Activated naive CD8-positive, alpha-beta T cell treated with anti-CD3 and anti-CD28 coated beads for 36 hours (primary cell): Measurements from ENCODE around the gene CRACR2B. TPM values are rescaled to one million over a fixed set of nuclear protein-coding genes. Genes with fewer than 3 reads are reported as not detected.

Source experiments
- DNase-seq: peaks from one replicate; pipeline ENCODE4 v3.0.0; 2021
- H3K27ac Mint-ChIP-seq: one replicate; pipeline ENCODE4 v1.8.0; 2022; ENCODE audit warnings: mild to moderate bottlenecking, moderate library complexity, mixed read lengths
- H3K27me3 Mint-ChIP-seq: one replicate; pipeline ENCODE4 v1.8.0; 2022; ENCODE audit warnings: mild to moderate bottlenecking, mixed read lengths
- H3K36me3 Mint-ChIP-seq: one replicate; pipeline ENCODE4 v1.8.0; 2021; ENCODE audit warnings: mild to moderate bottlenecking, mixed read lengths
- H3K4me1 Mint-ChIP-seq: one replicate; pipeline ENCODE4 v1.8.0; 2021; ENCODE audit warnings: mixed read lengths
- H3K4me3 Mint-ChIP-seq: one replicate; pipeline ENCODE4 v1.8.0; 2022; ENCODE audit warnings: mild to moderate bottlenecking, moderate library complexity, mixed read lengths
- H3K9me3 Mint-ChIP-seq: one replicate; pipeline ENCODE4 v1.8.0; 2022; ENCODE audit warnings: mixed read lengths
- total RNA-seq, 2 experiments: library from RNA; stranded (reverse); gene quantifications; one replicate each; pipeline ENCODE4 v1.2.3, GENCODE V29; 2021

CRACR2B gene
- total RNA-seq, 2 experiments from 2014 or later = 0.76 to 1.1 TPM

DNA sequence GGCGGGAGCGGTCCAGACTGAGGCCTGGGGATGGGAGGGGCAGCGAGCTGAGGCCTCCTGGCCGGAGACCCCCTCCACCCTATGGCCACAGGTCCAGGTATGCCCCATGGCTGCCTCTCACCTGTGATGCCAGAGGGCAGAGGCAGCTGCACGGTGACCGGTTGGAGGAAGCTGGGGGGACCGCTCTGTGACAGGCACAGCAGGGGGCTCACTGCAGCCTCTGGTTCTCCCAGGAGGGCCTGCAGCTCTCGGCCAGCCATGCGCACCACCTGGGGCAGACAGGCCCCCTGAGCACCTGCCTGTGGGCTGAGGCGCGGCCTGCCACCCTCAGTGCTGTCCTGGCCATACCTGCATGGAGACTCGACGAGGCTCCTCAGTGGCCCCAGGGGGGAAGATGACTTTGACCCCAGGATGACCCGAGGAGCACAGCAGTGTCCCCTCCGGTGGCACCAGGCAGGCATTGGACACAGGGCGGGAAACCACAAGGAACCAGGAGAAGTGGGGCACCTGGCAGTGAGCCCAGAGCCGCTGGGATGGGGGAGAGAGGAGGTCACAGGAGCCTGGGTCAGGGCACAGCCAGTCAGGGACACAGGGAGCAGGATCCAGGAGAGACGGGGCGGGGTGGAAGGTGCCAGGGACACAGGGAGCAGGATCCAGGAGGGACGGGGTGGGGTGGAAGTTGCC is 26.5 kb upstream of the CRACR2B start:
- Mint-ChIP-seq H3K36me3 (peaks cover 4% of the 10 kb centered on the region), H3K9me3 (no peaks in the 10 kb centered on the region), H3K27ac (no peak overlapping the region), H3K27me3 (no peaks in the 10 kb centered on the region), H3K4me1 (peaks cover 19% of the 10 kb centered on the region), H3K4me3 (peak overlapping the region; percentile 29)
- DNase-seq = no peak

DNA sequence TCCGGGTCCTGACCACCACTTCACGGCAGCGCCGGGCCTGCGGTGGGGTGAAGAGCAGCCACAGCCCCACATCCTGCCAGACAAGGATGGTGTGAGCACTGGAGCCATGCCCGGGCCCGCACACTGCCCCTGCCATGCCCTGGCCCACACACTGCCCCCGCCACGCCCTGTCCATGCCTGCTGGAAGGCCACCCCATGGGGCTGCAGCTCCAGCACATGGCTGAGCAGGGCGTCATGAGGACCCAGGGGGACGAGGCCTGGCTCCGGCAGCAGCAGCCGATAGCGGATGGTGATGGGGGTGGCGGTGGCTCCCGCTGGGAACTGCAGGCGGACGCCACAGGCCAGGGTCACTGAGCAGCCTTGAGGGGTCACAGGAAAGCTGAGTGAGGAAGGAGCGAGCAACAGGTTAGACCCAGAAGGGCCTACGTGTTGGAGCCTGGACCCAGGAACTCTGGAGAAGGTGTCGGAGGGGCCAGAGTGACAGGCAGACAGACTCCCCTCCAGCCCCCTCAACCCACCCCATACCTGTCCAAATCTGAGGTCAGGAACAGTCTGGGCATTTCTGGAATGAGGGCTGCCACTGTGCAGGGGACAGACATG is 25.6 kb upstream of the CRACR2B start:
- Mint-ChIP-seq H3K4me1 (peaks cover 16% of the 10 kb centered on the region), H3K36me3 (peaks cover 4% of the 10 kb centered on the region), H3K27ac (no peak overlapping the region), H3K9me3 (no peaks in the 10 kb centered on the region), H3K4me3 (no peak overlapping the region), H3K27me3 (no peaks in the 10 kb centered on the region)
- no peak for DNase-seq

DNA sequence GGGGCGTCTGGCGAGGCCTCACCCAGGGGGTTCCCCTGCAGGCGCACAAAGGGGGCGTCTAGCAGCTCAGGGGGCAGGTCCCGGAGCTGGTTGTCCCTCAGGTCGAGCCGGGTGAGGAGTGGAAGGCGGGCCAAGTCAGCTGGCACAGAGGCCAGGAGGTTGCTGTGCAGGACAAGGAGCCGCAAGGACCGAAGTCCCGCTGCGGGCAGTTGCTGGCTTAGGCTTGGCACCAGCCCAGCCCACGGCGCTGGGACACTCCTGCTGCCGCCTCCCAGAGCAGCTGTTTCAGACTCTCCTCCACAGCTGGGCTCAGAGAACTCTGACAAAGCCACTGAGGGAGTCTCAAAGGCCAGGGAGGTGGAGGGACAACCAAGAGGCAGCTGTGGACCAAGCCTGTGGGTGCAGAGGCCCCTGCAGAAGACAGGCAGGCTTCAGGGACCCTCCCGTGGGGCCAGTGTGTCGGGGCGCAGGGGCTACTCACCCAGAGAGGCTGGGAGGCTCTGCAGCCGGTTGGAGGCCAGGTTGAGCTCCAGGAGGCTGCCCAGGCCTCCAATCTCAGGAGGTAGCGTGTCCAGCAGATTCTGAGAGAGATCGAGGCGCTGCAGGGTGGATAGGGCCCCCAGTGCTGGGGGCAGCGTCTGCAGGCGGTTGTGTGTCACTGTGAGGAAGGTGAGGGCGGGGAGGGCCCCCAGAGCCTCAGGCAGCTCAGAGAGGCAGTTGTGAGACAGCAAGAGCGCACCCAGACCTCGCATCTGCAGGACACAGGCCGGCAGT is 24.8 kb upstream of the CRACR2B start:
- Mint-ChIP-seq H3K27me3 (no peaks in the 10 kb centered on the region), H3K9me3 (no peaks in the 10 kb centered on the region), H3K4me1 (peaks cover 19% of the 10 kb centered on the region), H3K36me3 (peaks cover 6% of the 10 kb centered on the region), H3K27ac (no peak overlapping the region), H3K4me3 (no peak overlapping the region)
- no peak for DNase-seq

DNA sequence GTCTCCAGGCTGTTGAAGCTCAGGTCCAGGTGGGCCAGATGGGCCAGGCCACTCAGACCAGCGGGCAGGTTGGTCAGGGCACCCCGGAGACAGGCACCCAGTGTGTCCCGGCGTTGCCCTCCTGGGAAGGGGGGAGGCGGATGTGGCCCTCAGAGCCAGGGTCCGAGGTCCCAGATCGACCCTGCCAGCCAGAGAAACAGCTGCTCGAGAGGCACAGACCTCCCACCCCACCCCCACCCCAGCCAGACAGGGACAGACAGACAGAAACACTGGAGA is 24.3 kb upstream of the CRACR2B start:
- Mint-ChIP-seq H3K36me3 (peaks cover 7% of the 10 kb centered on the region), H3K27me3 (no peaks in the 10 kb centered on the region), H3K4me1 (peaks cover 22% of the 10 kb centered on the region), H3K9me3 (no peaks in the 10 kb centered on the region), H3K27ac (no peak overlapping the region), H3K4me3 (no peak overlapping the region)
- no peak for DNase-seq

DNA sequence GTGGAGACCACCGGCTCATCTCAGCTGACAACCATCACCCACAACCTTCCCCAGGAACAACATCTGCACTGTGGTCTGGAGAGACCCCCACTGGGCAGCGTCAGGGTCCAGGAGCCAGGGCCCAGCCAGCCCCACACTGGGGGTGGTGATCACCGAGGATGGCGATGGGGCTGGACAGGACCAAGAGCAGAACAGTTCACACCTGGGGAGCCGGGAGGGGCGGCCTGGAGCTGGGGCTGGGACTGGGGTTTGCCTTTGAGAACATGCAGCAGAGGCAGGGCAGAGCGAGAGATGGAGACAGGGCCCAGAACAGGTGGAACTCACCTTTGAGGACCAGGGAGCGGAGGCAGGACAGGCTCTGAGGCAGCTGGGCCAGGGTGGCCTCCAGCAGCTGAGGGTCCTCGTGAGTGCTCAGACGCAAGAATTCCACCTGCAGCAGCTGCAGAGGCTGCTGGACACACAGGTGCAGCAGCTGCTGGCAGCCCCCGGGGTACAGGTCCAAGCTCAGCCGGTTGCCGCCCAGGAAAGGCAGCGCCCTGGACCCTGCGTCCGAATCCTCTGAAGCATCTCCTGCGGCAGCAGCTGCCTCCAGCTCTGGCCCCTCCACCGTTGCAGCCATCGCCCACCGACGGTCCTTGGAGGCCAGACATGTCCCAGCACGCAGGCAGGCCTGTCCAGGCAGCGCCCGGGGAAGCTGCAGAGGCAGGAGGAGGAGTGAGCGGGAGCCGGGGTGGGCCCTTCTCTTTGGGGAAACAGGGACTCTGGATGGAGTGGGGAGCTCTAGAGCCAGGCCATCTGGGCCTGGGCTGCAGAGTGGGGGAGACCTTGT is 23.7 kb upstream of the CRACR2B start:
- Mint-ChIP-seq H3K4me1 (peaks cover 22% of the 10 kb centered on the region), H3K36me3 (peaks cover 7% of the 10 kb centered on the region), H3K27ac (peak overlapping the region; percentile 60), H3K27me3 (no peaks in the 10 kb centered on the region), H3K4me3 (peak overlapping the region; percentile 83), H3K9me3 (no peaks in the 10 kb centered on the region)
- no peak for DNase-seq

DNA sequence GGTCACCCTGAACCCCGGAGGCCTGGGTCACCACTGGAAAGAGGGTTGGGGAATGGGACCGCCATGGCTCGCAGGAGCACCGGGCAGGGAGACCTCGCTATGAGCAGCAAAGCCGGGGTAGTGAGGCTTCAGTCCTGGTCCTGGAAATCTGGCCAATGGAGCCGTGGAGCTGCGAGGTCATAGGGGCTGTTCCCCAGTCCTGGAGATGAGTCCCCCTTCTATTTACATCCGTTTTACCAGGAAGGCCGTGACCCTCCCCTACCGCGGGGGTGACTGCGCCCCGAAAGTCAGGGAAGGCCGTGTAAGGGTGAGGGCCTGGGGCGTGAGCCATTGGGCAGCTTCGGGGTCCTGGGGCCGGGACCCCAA is 23.1 kb upstream of the CRACR2B start:
- no peaks in the 10 kb centered on the region for H3K27me3 Mint-ChIP-seq
- no peaks in the 10 kb centered on the region for H3K9me3 Mint-ChIP-seq
- H3K4me3 Mint-ChIP-seq = peak overlapping the region; percentile 83
- peaks cover 7% of the 10 kb centered on the region for H3K36me3 Mint-ChIP-seq
- H3K27ac Mint-ChIP-seq = peak overlapping the region; percentile 60
- DNase-seq = no peak
- peaks cover 22% of the 10 kb centered on the region for H3K4me1 Mint-ChIP-seq

DNA sequence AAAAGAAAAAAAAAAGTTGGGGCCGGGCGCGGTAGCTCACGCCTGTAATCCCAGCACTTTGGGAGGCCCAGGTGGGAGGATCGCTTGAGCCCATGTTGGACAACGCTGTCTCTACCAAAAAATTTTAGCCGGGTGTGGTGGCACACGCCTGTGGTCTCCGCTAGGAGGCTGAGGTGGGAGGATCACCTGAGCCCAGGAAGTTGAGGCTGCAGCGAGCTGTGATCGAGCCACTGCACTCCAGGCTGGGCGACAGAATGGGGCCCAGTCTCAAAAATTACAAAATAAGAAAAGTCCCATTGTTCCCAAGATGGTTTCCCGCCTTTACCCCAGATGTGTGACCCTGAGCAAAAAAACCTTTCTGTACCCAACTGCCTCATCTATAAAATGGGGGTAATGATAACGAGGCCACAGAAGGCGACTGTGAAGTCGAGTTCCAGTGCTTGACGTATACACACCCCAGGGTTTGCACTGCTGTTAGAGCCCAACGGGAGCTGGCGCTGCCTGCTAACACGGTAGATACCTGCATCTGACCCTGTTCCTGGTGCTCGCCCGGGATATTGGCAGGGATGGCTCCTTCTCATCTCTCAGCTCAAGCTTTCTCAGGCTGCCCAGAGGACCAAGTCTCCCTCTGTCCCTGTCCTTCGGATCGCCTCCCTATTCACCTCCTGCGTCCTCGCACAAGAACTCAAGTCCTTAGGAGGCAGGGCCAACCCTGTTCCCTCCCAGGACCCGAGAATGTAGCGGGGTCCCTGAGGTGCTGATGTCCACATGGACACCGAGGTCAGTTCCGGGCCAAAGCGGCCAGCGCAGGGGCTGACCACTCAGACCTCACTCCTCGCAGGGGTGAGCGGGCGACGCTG is 19.1 kb upstream of the CRACR2B start:
- DNase-seq = no peak
- Mint-ChIP-seq H3K36me3 (peaks cover 38% of the 10 kb centered on the region), H3K9me3 (no peaks in the 10 kb centered on the region), H3K27me3 (peaks cover 7% of the 10 kb centered on the region), H3K27ac (peak overlapping the region; percentile 91), H3K4me3 (peak overlapping the region; percentile 88), H3K4me1 (peaks cover 40% of the 10 kb centered on the region)

DNA sequence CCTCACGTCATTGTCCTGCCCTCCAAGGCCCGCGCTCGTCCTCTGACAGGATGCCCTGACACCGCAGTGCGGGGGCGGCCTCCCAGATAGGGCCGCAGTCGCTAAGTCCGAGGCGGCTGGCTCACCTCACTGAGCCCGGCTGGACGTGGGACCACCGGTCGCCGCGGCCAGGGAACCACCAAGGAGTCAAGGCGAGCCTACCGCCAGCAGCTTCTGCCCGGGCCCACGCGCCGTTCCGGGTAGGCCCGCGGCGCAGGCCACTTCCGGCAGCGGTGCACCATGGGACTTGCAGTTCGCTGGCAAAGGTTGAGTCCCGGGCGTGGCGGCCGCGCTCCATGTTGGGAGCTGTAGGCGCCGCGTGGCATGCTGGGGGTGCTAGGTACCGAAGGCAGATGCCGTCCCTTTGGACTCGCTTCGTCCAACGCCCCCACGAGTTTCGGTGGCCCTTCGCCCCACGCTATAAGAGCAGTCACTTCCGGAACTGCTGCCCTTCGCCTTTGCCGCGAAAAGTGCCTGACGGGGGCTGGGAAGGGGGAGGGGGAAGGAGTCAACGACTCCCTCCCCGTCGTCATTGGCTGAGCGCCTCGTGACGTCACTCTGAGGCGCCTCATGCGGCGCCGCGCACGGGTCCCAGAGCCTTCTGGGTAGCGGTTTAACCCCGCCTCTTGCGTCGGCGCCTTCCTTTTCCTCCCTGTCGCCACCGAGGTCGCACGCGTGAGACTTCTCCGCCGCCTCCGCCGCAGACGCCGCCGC is 18.3 kb upstream of the CRACR2B start, which contains the start of gene RPLP2:
RPLP2 (plus strand) TSS at position 681 of the 753 bp plus-strand sequence. CDS start 268 bp downstream, outside the sequence.
- peak within 1 kb of the TSS; percentile 88 for H3K4me3 Mint-ChIP-seq
- H3K27me3 Mint-ChIP-seq = peaks cover 7% of the 10 kb centered on the region
- H3K9me3 Mint-ChIP-seq = no peaks in the 10 kb centered on the region
- peaks cover 38% of the 10 kb centered on the region for H3K4me1 Mint-ChIP-seq
- peak within 1 kb of the TSS; percentile 94 for H3K27ac Mint-ChIP-seq
- peaks cover 41% of the 10 kb centered on the region for H3K36me3 Mint-ChIP-seq
- peak; percentile 98 for DNase-seq

DNA sequence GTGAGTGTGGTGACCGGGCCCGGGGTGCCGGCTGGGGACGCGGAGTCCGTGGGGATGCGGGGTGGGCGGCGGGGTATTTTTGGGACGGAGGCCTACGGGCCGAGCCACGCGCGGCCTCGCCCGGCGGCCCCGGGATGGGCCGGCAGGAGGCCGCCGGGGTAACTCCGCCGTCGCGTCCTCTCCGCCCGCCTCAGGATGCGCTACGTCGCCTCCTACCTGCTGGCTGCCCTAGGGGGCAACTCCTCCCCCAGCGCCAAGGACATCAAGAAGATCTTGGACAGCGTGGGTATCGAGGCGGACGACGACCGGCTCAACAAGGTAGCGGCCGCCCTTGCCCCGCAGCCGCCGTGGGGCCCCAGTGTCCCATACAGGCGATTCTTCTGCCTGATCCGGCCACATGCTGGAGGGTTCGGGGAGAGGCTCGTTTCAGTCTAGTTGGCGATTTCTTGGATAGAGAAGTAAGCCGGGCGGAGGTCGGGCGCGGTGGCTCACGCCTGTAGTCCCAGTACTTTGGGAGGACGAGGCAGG is 17.6 kb upstream of the CRACR2B start:
- H3K4me3 Mint-ChIP-seq = peak overlapping the region; percentile 88
- DNase-seq = no peak
- peak overlapping the region; percentile 94 for H3K27ac Mint-ChIP-seq
- peaks cover 41% of the 10 kb centered on the region for H3K36me3 Mint-ChIP-seq
- H3K9me3 Mint-ChIP-seq = no peaks in the 10 kb centered on the region
- H3K4me1 Mint-ChIP-seq = peaks cover 37% of the 10 kb centered on the region
- peaks cover 7% of the 10 kb centered on the region for H3K27me3 Mint-ChIP-seq

DNA sequence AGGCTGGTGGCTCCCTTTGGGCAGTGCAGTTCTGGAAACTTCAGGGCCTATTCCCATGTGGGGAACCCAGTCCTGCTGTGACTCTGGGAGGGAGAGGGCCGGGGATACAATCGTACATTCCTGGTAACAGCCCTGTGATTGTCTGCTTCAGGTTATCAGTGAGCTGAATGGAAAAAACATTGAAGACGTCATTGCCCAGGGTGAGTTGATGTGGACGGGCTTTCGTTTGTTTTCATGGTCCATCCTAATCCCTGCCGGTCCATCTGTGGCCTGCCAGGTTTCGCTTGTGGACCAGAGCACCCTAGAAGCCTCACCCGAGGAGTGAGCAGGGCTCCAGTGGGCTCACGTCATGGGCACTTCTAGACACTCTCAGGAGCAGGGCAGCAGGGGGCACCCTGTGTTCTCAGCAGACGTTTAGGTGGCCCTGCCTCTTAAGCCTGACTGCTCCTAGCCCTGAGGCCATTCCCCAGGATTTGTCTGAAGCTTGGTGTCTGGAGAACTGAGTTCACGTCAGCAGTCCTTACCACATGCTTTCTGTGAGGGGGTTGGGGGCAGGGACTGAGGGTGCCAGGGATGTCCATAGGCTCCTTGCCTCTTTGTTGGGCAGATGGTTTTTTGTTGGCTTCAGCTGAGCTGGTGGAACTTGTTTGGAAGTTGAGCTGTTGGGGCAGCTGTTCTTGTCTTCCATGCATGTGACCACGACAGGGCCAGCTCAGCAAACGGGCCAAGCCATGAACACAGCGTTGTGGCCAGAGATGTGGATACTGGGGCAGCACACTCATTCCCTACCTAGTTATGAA is 16.1 kb upstream of the CRACR2B start:
- no peak for DNase-seq
- Mint-ChIP-seq H3K4me1 (peaks cover 32% of the 10 kb centered on the region), H3K36me3 (peaks cover 39% of the 10 kb centered on the region), H3K27ac (peak overlapping the region; percentile 94), H3K27me3 (peaks cover 7% of the 10 kb centered on the region), H3K4me3 (peak overlapping the region; percentile 88), H3K9me3 (no peaks in the 10 kb centered on the region)

DNA sequence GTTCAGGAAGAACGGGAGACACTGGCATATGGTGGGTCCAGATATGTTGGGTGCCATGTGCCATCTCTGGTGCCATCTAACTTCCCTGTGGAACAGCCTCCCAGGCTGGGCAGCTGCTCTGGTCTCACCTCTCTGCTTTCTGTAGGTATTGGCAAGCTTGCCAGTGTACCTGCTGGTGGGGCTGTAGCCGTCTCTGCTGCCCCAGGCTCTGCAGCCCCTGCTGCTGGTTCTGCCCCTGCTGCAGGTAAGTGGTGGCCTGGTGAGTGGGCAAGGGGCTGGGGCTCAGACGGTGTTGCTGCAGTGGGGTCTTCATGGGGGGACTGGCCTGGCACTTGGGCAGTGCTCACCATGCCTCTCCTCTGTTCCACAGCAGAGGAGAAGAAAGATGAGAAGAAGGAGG is 15.3 kb upstream of the CRACR2B start:
- DNase-seq = no peak
- Mint-ChIP-seq H3K4me1 (peaks cover 32% of the 10 kb centered on the region), H3K36me3 (peaks cover 39% of the 10 kb centered on the region), H3K27me3 (peaks cover 7% of the 10 kb centered on the region), H3K27ac (peak overlapping the region; percentile 94), H3K9me3 (no peaks in the 10 kb centered on the region), H3K4me3 (peak overlapping the region; percentile 88)

DNA sequence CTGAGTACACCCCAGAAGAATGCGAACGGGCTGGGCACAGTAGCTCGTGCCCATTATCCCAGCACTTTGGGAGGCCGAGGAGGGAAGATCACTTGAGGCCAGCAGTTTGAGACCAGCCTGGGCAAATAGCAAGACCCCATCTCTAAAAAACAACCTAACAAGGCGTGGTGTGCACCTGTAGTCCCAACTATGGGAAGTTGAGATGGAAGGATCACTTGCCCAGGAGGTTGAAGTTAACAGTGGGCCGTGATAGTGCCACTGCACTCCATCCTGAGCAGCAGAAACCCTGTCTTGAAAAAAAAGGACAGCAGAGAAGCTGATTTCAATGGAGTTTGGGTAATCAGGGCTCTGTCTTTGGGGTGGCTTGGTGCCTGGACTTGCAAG is 14.7 kb upstream of the CRACR2B start:
- no peak for DNase-seq
- peaks cover 7% of the 10 kb centered on the region for H3K27me3 Mint-ChIP-seq
- H3K4me3 Mint-ChIP-seq = peak overlapping the region; percentile 88
- peaks cover 27% of the 10 kb centered on the region for H3K4me1 Mint-ChIP-seq
- peaks cover 36% of the 10 kb centered on the region for H3K36me3 Mint-ChIP-seq
- H3K27ac Mint-ChIP-seq = peak overlapping the region; percentile 94
- H3K9me3 Mint-ChIP-seq = no peaks in the 10 kb centered on the region
